Frontal cortex (tissue), 4 donors: Measurements from ENCODE around the gene HIKESHI. TPM values are rescaled to one million over a fixed set of nuclear protein-coding genes. Genes with fewer than 3 reads are reported as not detected.

Experiments
- DNase-seq, 2 donors: peaks; one replicate each; pipeline ENCODE4 v3.0.0; 2012; ENCODE audit warnings: low spot score in 2 of 2
- FAIRE-seq: peaks from 2 replicates; lab custom pipeline; 2012; peaks lifted over from hg19 to GRCh38; lab: Jason Lieb, UNC
- small RNA-seq: library from RNA; depleted of rRNA; stranded (forward); fragments of <200 nt; gene quantifications from one replicate; pipeline ENCODE3, GENCODE V24; 2014
- total RNA-seq: library from RNA; depleted of rRNA; stranded (reverse); fragments of >200 nt; gene quantifications from one replicate; pipeline ENCODE4 v1.2.3, GENCODE V29; 2014
- donor health status: control.
- donor health status: control.
- donor health status: control.

Gene HIKESHI
- total RNA-seq, 1 donor from 2014 or later = 67.7 TPM

GRCh38 chr11:86370922-86371594 is 69.0 kb downstream of the HIKESHI start:
- FAIRE-seq (no peak), DNase-seq (no peak)

GRCh38 chr11:86372041-86372440 is 70.0 kb downstream of the HIKESHI start:
- DNase-seq = no peak
- FAIRE-seq = no peak

- no peak for FAIRE-seq
Measured at GRCh38 chr11:86372586-86372985, 70.5 kb downstream of the HIKESHI start.

GRCh38 chr11:86374069-86374468 is 72.0 kb downstream of the HIKESHI start:
- no peak for FAIRE-seq
- DNase-seq = no peak

More at GRCh38 chr11:86372586-86372985, 70.5 kb downstream of the HIKESHI start:
- DNase-seq = no peak

- FAIRE-seq (no peak), DNase-seq (peak in 1 of 2 donors; percentile 14)
Measured at GRCh38 chr11:86374586-86374985, 72.5 kb downstream of the HIKESHI start, which contains the start of gene CCDC81. CCDC81 (plus strand) TSS chr11:86374887; CDS start chr11:86375164, 277 bp downstream.

GRCh38 chr11:86377972-86378371 is 75.9 kb downstream of the HIKESHI start:
- FAIRE-seq (no peak), DNase-seq (no peak)

GRCh38 chr11:86380295-86381059 is 78.4 kb downstream of the HIKESHI start:
- FAIRE-seq (no peak), DNase-seq (no peak)

- DNase-seq (no peak), FAIRE-seq (no peak)
Measured at GRCh38 chr11:86383041-86383955, 81.3 kb downstream of the HIKESHI start.

GRCh38 chr11:86386283-86386682 is 84.2 kb downstream of the HIKESHI start:
- FAIRE-seq = no peak
- DNase-seq = no peak

GRCh38 chr11:86386746-86387145 is 84.7 kb downstream of the HIKESHI start:
- DNase-seq = no peak
- no peak for FAIRE-seq

- DNase-seq = no peak
- FAIRE-seq = no peak
Measured at GRCh38 chr11:86388198-86388597, 86.2 kb downstream of the HIKESHI start.

- no peak for DNase-seq
- no peak for FAIRE-seq
Measured at GRCh38 chr11:86390487-86390886, 88.4 kb downstream of the HIKESHI start.

- no peak for FAIRE-seq
- no peak for DNase-seq
Measured at GRCh38 chr11:86395061-86395551, 93.1 kb downstream of the HIKESHI start.

Small RNA genes within 50 kb of the gene (small RNA-seq; reads per million reads assigned to genes)
- gene RN7SL225P = not detected

Other genes with a start within 250 kb of the HIKESHI start
- 1,205 TPM for gene PICALM, start 233.2 kb upstream of the HIKESHI start, total RNA-seq
- 24.9 TPM for gene EED, start 57.5 kb upstream of the HIKESHI start, total RNA-seq
- 0.82 TPM for gene CCDC81, start 72.6 kb downstream of the HIKESHI start, total RNA-seq